ENCODE data around the gene BRD7.

Gene BRD7

GRCh38 chr16:50288920-50289319 is 79.9 kb downstream of the BRD7 start:
- FAIRE-seq: no peak

GRCh38 chr16:50288026-50288425 is 80.8 kb downstream of the BRD7 start:
- FAIRE-seq: no peak

GRCh38 chr16:50286681-50287080 is 82.1 kb downstream of the BRD7 start:
- FAIRE-seq: no peak

GRCh38 chr16:50285406-50286003 is 83.3 kb downstream of the BRD7 start:
- no peak for FAIRE-seq

GRCh38 chr16:50284131-50284911 is 84.5 kb downstream of the BRD7 start:
- FAIRE-seq: no peak

GRCh38 chr16:50282955-50283631 is 85.7 kb downstream of the BRD7 start:
- no peak for FAIRE-seq

- no peak for FAIRE-seq
These were observed 86.7 kb downstream of the BRD7 start for GRCh38 chr16:50282010-50282538.

- FAIRE-seq: no peak
These were observed 87.3 kb downstream of the BRD7 start for GRCh38 chr16:50281391-50282009.

- FAIRE-seq: no peak
These were observed 87.9 kb downstream of the BRD7 start for GRCh38 chr16:50280932-50281331.

GRCh38 chr16:50279504-50279865 is 89.3 kb downstream of the BRD7 start:
- FAIRE-seq: no peak

- no peak for FAIRE-seq
These were observed 90.5 kb downstream of the BRD7 start for GRCh38 chr16:50278251-50278650.

GRCh38 chr16:50276801-50277555 is 91.8 kb downstream of the BRD7 start:
- FAIRE-seq: no peak

- FAIRE-seq: no peak
These were observed 92.5 kb downstream of the BRD7 start for GRCh38 chr16:50276326-50276640.

GRCh38 chr16:50275428-50276325 is 93.1 kb downstream of the BRD7 start:
- no peak for FAIRE-seq

- FAIRE-seq: no peak
These were observed 93.7 kb downstream of the BRD7 start for GRCh38 chr16:50275098-50275415.

- no peak for FAIRE-seq
These were observed 94.3 kb downstream of the BRD7 start for GRCh38 chr16:50274326-50275097.

GRCh38 chr16:50273888-50274325 is 94.9 kb downstream of the BRD7 start:
- no peak for FAIRE-seq

- no peak for FAIRE-seq
These were observed 95.5 kb downstream of the BRD7 start for GRCh38 chr16:50273382-50273690.

GRCh38 chr16:50272687-50273381 is 96.0 kb downstream of the BRD7 start:
- no peak for FAIRE-seq

- no peak for FAIRE-seq
These were observed 96.6 kb downstream of the BRD7 start for GRCh38 chr16:50272111-50272571.
